ENCODE data around the gene MRM3.

GRCh38 chr17:733743-734142 is 48.4 kb upstream of the MRM3 start:
- TF ChIP-seq, protein P1, sequence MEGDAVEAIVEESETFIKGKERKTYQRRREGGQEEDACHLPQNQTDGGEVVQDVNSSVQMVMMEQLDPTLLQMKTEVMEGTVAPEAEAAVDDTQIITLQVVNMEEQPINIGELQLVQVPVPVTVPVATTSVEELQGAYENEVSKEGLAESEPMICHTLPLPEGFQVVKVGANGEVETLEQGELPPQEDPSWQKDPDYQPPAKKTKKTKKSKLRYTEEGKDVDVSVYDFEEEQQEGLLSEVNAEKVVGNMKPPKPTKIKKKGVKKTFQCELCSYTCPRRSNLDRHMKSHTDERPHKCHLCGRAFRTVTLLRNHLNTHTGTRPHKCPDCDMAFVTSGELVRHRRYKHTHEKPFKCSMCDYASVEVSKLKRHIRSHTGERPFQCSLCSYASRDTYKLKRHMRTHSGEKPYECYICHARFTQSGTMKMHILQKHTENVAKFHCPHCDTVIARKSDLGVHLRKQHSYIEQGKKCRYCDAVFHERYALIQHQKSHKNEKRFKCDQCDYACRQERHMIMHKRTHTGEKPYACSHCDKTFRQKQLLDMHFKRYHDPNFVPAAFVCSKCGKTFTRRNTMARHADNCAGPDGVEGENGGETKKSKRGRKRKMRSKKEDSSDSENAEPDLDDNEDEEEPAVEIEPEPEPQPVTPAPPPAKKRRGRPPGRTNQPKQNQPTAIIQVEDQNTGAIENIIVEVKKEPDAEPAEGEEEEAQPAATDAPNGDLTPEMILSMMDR (IDR thresholded peaks at IDR 0.05): no peak
- TF ChIP-seq POLR2A (IDR thresholded peaks at IDR 0.05) (no peak), EP300 (IDR thresholded peaks at IDR 0.05; ENCODE audit: low read depth) (no peak), POLR2AphosphoS5 (IDR thresholded peaks at IDR 0.05) (no peak)

Data from transverse colon (tissue), 4 donors.